ENCODE measurements around the gene USF2.

- TF ChIP-seq CTCF (IDR thresholded peaks at IDR 0.05; ENCODE audit: low read depth, low read length) (no peak), EZH2phosphoT487 (IDR thresholded peaks at IDR 0.05; ENCODE audit: low read depth) (no peak)
Observed at GRCh38 chr19:35308910-35309309, 40.1 kb downstream of the USF2 start.
